A549 treated with Mapracorat at 1 μM for 4 hours (cell line): ENCODE measurements around the gene ST6GAL1. TPM values are rescaled to one million over a fixed set of nuclear protein-coding genes. Genes with fewer than 3 reads are reported as not detected.

ENCODE experiments used
- total RNA-seq: library from RNA; stranded (reverse); fragments of 200-300 nt; extraction: Qiagen RNA extraction; gene quantifications from 5 replicates; pipeline ENCODE4 v1.2.3, GENCODE V29; 2022

Gene ST6GAL1, protein sequence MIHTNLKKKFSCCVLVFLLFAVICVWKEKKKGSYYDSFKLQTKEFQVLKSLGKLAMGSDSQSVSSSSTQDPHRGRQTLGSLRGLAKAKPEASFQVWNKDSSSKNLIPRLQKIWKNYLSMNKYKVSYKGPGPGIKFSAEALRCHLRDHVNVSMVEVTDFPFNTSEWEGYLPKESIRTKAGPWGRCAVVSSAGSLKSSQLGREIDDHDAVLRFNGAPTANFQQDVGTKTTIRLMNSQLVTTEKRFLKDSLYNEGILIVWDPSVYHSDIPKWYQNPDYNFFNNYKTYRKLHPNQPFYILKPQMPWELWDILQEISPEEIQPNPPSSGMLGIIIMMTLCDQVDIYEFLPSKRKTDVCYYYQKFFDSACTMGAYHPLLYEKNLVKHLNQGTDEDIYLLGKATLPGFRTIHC
- 2.4 to 4.6 TPM (median 3.6 TPM) in 5 replicates for total RNA-seq

DNA sequence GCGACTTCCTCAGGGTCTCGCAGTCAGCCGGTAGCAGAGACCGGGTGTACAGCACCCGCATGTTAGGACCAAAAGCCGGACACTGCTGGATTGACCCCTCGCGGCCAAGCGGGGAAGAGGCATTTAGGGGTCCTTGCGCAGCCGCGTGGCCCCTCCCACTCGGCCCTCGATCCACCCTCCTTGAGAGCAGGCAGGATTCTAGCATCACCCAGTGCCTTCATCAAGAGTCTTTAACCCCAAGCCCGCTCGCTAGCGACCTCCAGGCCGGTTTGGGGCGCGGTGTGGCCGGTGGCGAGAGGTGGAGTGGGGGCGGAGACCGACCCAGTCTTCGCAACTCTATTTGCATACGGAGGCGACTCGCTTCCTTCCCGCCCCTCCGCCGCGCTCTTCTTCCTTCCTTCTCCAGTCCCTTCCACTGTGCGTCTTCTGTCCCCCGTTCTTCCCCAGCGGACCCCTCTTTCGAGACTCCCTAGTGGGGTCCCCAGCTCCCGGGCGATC lies at the start of gene ST6GAL1:
ST6GAL1 (plus strand) TSS at position 384 of the 498 bp plus-strand sequence. CDS start 112,178 bp downstream, outside the sequence.

Other genes with a start within 250 kb of the ST6GAL1 start
- not detected in 5 replicates for gene KNG1, start 213.2 kb upstream of the ST6GAL1 start, total RNA-seq
- 130 to 142 TPM (median 134 TPM) in 5 replicates for gene EIF4A2, start 146.9 kb upstream of the ST6GAL1 start, total RNA-seq
- 42.9 to 64.4 TPM (median 46.3 TPM) in 5 replicates for gene RFC4, start 124.0 kb upstream of the ST6GAL1 start, total RNA-seq
- not detected in 5 replicates for gene ADIPOQ, start 87.8 kb upstream of the ST6GAL1 start, total RNA-seq
- 48.7 to 53.7 TPM (median 51.6 TPM) in 5 replicates for gene RPL39L, start 209.0 kb downstream of the ST6GAL1 start, total RNA-seq